Measurements from ENCODE around the gene WDTC1.
A peak's percentile ranks its signal among the peaks of the same experiment; 100 is the strongest.

Gene WDTC1

DNA sequence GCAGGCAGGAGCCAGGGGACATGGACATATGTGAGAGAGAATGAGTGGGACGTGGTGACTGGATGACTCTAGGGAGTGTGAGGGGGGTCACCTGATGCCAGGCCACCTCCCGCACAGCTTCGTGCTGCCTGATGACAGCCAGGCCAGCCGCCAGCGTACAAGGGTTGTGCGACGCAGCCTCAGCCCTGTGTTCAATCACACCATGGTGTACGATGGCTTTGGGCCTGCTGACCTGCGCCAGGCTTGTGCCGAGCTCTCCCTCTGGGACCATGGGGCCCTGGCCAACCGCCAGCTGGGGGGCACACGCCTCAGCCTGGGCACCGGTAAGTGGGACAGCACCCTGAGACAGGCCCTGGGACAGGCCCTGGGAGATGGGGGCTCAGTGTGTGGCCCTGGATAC lies 118.7 kb downstream of the WDTC1 start:
- TF ChIP-seq CTCF (IDR thresholded peaks at IDR 0.05; ENCODE audit: low read depth, low read length, missing control alignments): no peak
- no peak overlapping the region for H3K4me3 ChIP-seq (replicated peaks; ENCODE audit: low read depth, low read length)

GRCh38 chr1:27353629-27354028 lies 119.2 kb downstream of the WDTC1 start:
- no peak overlapping the region for H3K4me3 ChIP-seq (replicated peaks; ENCODE audit: low read depth, low read length)
- no peak for TF ChIP-seq CTCF (IDR thresholded peaks at IDR 0.05; ENCODE audit: low read depth, low read length, missing control alignments)
- no peak for DNase-seq (ENCODE audit: extremely low read depth, low read depth)

More for the DNA sequence above, 118.7 kb downstream of the WDTC1 start:
- DNase-seq (ENCODE audit: extremely low read depth, low read depth): no peak

DNA sequence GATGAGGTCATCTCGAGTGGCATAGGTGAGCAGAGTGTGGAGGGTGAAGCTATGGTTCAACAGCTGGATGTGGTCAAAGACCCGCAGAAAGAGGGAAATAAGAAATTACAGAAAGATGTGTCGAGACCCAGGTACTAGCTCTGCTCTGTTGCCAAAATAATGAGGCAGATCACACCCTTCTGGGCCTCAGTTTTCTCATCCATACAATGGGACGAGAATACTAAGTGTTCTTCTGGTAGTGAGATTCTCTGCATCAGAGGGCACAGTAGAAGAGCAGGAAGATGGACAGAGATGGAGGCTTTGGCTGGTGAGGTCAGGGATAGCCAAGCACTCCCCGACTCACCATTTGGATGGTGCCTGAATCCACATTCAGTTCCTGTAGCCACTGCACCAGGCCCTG lies 121.3 kb downstream of the WDTC1 start:
- no peak overlapping the region for H3K4me3 ChIP-seq (replicated peaks; ENCODE audit: low read depth, low read length)
- no peak for TF ChIP-seq CTCF (IDR thresholded peaks at IDR 0.05; ENCODE audit: low read depth, low read length, missing control alignments)
- DNase-seq (ENCODE audit: extremely low read depth, low read depth): no peak

DNA sequence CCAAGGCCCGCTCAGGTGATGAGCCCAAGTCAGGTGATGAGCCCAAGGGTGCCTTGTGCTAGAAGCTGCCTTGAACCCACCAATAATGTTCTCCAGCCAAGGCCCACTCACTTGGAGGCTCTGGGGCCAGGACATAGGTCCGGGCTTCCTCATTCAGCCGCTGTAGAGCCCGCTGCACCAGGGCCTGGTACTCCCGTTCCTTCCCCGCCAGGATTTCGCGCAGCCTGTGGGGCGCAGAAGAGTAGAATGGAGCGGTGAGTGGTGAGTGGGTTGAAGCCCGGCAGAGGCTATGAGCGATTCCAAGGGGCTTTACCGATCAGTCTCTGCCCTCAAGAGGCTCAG lies 121.8 kb downstream of the WDTC1 start:
- DNase-seq (ENCODE audit: extremely low read depth, low read depth): no peak
- TF ChIP-seq CTCF (IDR thresholded peaks at IDR 0.05; ENCODE audit: low read depth, low read length, missing control alignments): no peak

GRCh38 chr1:27356619-27357280 lies 122.3 kb downstream of the WDTC1 start:
- TF ChIP-seq CTCF (IDR thresholded peaks at IDR 0.05; ENCODE audit: low read depth, low read length, missing control alignments): no peak
- H3K4me3 ChIP-seq (replicated peaks; ENCODE audit: low read depth, low read length): no peak overlapping the region
- DNase-seq (ENCODE audit: extremely low read depth, low read depth): no peak

More for the DNA sequence above, 121.8 kb downstream of the WDTC1 start:
- no peak overlapping the region for H3K4me3 ChIP-seq (replicated peaks; ENCODE audit: low read depth, low read length)

DNA sequence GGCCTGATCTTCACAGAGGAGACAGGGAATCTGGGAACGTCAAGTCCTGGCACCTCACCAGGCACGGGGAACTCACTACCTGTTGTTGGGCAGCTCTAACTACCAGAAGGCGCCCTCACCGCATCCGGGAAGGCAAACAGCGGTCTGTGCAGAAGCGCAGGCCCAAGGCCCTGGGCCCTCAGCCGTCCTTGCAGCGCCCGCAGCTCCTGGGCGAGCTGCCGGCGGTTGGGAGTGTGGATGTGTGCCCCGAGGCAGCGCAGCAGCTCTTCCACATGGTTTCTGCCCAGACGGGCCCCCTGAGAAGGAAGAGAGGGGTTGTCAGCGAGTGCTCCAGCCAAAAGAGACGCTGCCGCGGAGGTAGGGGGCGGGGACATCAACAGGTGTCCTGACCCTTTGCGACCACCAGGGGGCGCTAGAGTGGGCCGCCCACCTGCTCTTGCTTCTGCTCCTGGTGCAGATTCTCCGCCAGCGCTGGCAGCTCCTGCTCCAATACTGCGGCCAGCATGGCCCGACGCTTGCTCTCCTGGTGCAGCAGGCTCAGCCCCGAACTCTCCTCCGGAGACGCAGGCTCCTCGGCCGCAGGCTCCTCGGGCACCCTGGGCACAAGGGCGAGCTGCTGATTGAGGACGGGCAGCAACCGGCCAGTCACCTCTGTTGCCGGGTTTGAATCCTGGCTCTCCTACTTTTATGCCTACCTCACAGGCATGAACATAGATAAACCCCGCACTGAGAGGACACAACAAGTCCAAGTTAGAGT lies 123.0 kb downstream of the WDTC1 start:
- H3K4me3 ChIP-seq (replicated peaks; ENCODE audit: low read depth, low read length): no peak overlapping the region
- TF ChIP-seq CTCF (IDR thresholded peaks at IDR 0.05; ENCODE audit: low read depth, low read length, missing control alignments): peak; percentile 79
- no peak for DNase-seq (ENCODE audit: extremely low read depth, low read depth)
